Testis (tissue), 3 donors: ENCODE measurements around the gene PET100. TPM values are rescaled to one million over a fixed set of nuclear protein-coding genes. Genes with fewer than 3 reads are reported as not detected.

Source experiments
- DNase-seq: peaks from one replicate; pipeline ENCODE4 v3.0.0-alpha.2; 2019
- H3K27ac ChIP-seq, 2 donors: fragments of 200-600 bp; sonication (generic); one replicate each; pipeline ENCODE4 v1.5.1; 2019
- H3K27me3 ChIP-seq: fragments of 200-600 bp; sonication (generic); one replicate; pipeline ENCODE4 v1.5.1; 2019
- H3K36me3 ChIP-seq: fragments of 200-600 bp; sonication (generic); one replicate; pipeline ENCODE4 v1.5.1; 2017; ENCODE audit warnings: low read depth; ENCODE audit errors: missing control alignments
- H3K4me1 ChIP-seq: fragments of 200-600 bp; sonication (generic); one replicate; pipeline ENCODE4 v1.5.1; 2019
- H3K4me3 ChIP-seq, 2 donors: fragments of 200-600 bp; sonication (generic); one replicate each; pipeline ENCODE4 v1.5.1; 2017 to 2019
- H3K9me3 ChIP-seq: fragments of 200-600 bp; sonication (generic); one replicate; pipeline ENCODE4 v1.5.1; 2017
- CTCF ChIP-seq, 3 experiments: fragments of 450-650 bp in 2 of 3; fragments of 200-600 bp in 1 of 3; sonication (generic) in 1 of 3; IDR thresholded peaks; one replicate each; pipeline ENCODE4 v1.5.1; 2016 to 2019; ENCODE audit warnings: antibody characterized with exemption in 3 of 3, mild to moderate bottlenecking in 2 of 3, moderate library complexity in 1 of 3
- POLR2A ChIP-seq: fragments of 450-650 bp; IDR thresholded peaks from one replicate; pipeline ENCODE4 v1.6.1; 2017; ENCODE audit warnings: antibody characterized with exemption, mild to moderate bottlenecking, moderate library complexity
- WGBS, 2 donors: methylation state at CpG; one replicate each; pipeline ENCODE4 v1.1.5; 2018; 5-methylcytosine and 5-hydroxymethylcytosine counted together
- intact Hi-C: fragments of 100-400 bp; cut with DNase I; formaldehyde crosslinking; loops from one replicate; pipeline ENCODE4 v1.15.1; 2023; ENCODE audit warnings: low total_unique reads
- polyA plus RNA-seq: library from polyadenylated mRNA; stranded (reverse); fragments of 350-450 nt; fragmentation: Illumina TruSeq; extraction: RNeasy Lipid Tissue Mini Kit (QIAGEN cat#74804); gene quantifications from one replicate; pipeline ENCODE4 v1.2.3, GENCODE V29; 2014; ENCODE audit warnings: low read depth, low replicate concordance; ENCODE audit not compliant: insufficient read depth
- total RNA-seq, 2 donors: library from RNA; depleted of rRNA; stranded (reverse); fragments of >200 nt; gene quantifications; one replicate each; pipeline ENCODE4 v1.2.3, GENCODE V29; 2016

The PET100 gene
- total and polyA plus RNA-seq, 3 donors from 2014 or later, result 25.3 to 64.0 (median 26.9) TPM

- no peak for DNase-seq
- peaks cover 3% of the 10 kb centered on the region for H3K4me1 ChIP-seq
- no peak for TF ChIP-seq CTCF (IDR thresholded peaks at IDR 0.05)
- TF ChIP-seq POLR2A, result no peak
- 2 to 3% methylated on average over 27 to 64 of the region's 70 CpGs for WGBS, 2 donors
- intact Hi-C loops, result no loop called here
- H3K36me3 ChIP-seq, result no peaks in the 10 kb centered on the region
- H3K27me3 ChIP-seq, result no peaks in the 10 kb centered on the region
- H3K9me3 ChIP-seq, result no peaks in the 10 kb centered on the region
- peak overlapping the region; percentile 45 to 64 for H3K4me3 ChIP-seq
- H3K27ac ChIP-seq, result peak overlapping the region; percentile 23 to 68
These were observed 33.2 kb upstream of the PET100 start for GRCh38 chr19:7596211-7596937.

DNA sequence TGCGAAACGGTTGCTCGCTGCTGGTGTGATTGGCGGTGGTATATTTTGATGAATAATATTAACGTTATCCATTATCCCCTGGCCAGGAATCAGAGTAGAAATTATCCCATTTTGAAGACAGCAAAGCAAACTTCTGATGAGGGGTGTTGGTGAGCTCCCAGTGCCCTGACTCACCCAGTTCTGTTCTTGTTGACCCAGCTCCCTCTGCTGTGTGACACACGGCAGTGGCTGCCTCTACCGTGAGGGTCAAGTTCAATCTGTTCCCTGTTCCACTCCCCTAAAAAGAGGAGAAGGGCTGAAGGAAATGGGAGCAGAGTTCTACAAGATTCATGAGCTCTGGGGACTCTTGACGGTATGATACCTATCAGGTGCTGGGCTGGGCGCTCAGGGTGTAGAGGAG, 31.9 kb upstream of the PET100 start:
- Histone ChIP-seq H3K4me3 (peak overlapping the region in 1 of 2 donors; percentile 64), H3K27ac (no peak overlapping the region), H3K9me3 (no peaks in the 10 kb centered on the region), H3K27me3 (no peaks in the 10 kb centered on the region), H3K4me1 (peaks cover 11% of the 10 kb centered on the region), H3K36me3 (no peaks in the 10 kb centered on the region)
- intact Hi-C loops, result no loop called here
- WGBS, 2 donors, result 42 to 49% methylated on average over 9 of the region's 9 CpGs
- DNase-seq, result no peak
- TF ChIP-seq CTCF (IDR thresholded peaks at IDR 0.05), result no peak
- no peak for TF ChIP-seq POLR2A

- H3K27me3 ChIP-seq, result no peaks in the 10 kb centered on the region
- H3K9me3 ChIP-seq, result no peaks in the 10 kb centered on the region
- TF ChIP-seq POLR2A (no peak), CTCF (IDR thresholded peaks at IDR 0.05) (no peak)
- no peak overlapping the region for H3K27ac ChIP-seq
- 46 to 56% methylated on average over 6 of the region's 6 CpGs for WGBS, 2 donors
- intact Hi-C loops, result no loop called here
- no peak for DNase-seq
- H3K36me3 ChIP-seq, result no peaks in the 10 kb centered on the region
- H3K4me1 ChIP-seq, result peaks cover 11% of the 10 kb centered on the region
- no peak overlapping the region for H3K4me3 ChIP-seq
These were observed 31.4 kb upstream of the PET100 start for GRCh38 chr19:7598180-7598579.

- TF ChIP-seq POLR2A (no peak), CTCF (IDR thresholded peaks at IDR 0.05) (no peak)
- Histone ChIP-seq H3K4me3 (no peak overlapping the region), H3K36me3 (no peaks in the 10 kb centered on the region), H3K27ac (no peak overlapping the region), H3K4me1 (peaks cover 22% of the 10 kb centered on the region), H3K9me3 (no peaks in the 10 kb centered on the region), H3K27me3 (no peaks in the 10 kb centered on the region)
- DNase-seq, result no peak
- intact Hi-C loops, result no loop called here
These were observed 28.9 kb upstream of the PET100 start for GRCh38 chr19:7600721-7601120.
